ENCODE measurements around the gene APPL2. TPM values are rescaled to one million over a fixed set of nuclear protein-coding genes. Genes with fewer than 3 reads are reported as not detected.

Gene APPL2
- total RNA-seq, 4 donors from 2014 or later: 12.8 to 24.3 (median 19.8) TPM

- Histone ChIP-seq H3K4me3 (no peak overlapping the region), H3K27ac (no peak overlapping the region), H3K27me3 (no peaks in the 10 kb centered on the region), H3K36me3 (peaks cover 3 to 79% of the 10 kb centered on the region in 2 donors), H3K9me3 (no peaks in the 10 kb centered on the region), H3K4me1 (no peaks in the 10 kb centered on the region)
- ATAC-seq (no peak), DNase-seq (no peak)
- intact Hi-C loops (cut with DNase I; ENCODE audit: low total_unique reads): loop anchor here (5.0 kb wide), 1 partner anchor 40 kb away; no protein-coding TSS in a partner anchor
- in situ Hi-C loops (cut with MboI; ENCODE audit: low sequenced_read_pairs in 4 of 4): no loop called here
- TF ChIP-seq CTCF (IDR thresholded peaks at IDR 0.05 in 4 of 5, conservative IDR thresholded peaks at IDR 0.05 in 1 of 5) (no peak), POLR2A (IDR thresholded peaks at IDR 0.05) (no peak)
Measured at GRCh38 chr12:105157606-105158005, 78.4 kb downstream of the APPL2 start.

GRCh38 chr12:105156260-105156659, 79.7 kb downstream of the APPL2 start:
- no peak overlapping the region for H3K4me3 ChIP-seq
- no peak for DNase-seq
- H3K27me3 ChIP-seq: no peaks in the 10 kb centered on the region
- in situ Hi-C loops (cut with MboI; ENCODE audit: low sequenced_read_pairs in 4 of 4) (no loop called here), intact Hi-C loops (cut with DNase I; ENCODE audit: low total_unique reads) (loop anchor here (5.0 kb wide), 1 partner anchor 39 kb away; no protein-coding TSS in a partner anchor)
- H3K4me1 ChIP-seq: no peaks in the 10 kb centered on the region
- H3K9me3 ChIP-seq: no peaks in the 10 kb centered on the region
- H3K36me3 ChIP-seq: peaks cover 1 to 75% of the 10 kb centered on the region in 2 donors
- no peak overlapping the region for H3K27ac ChIP-seq
- TF ChIP-seq CTCF (IDR thresholded peaks at IDR 0.05 in 4 of 5, conservative IDR thresholded peaks at IDR 0.05 in 1 of 5): no peak
- TF ChIP-seq POLR2A (IDR thresholded peaks at IDR 0.05): no peak
- no peak for ATAC-seq

GRCh38 chr12:105142259-105142658, 93.7 kb downstream of the APPL2 start:
- H3K27me3 ChIP-seq: no peaks in the 10 kb centered on the region
- no peak overlapping the region for H3K27ac ChIP-seq
- ATAC-seq (no peak), DNase-seq (no peak)
- intact Hi-C loops (cut with DNase I; ENCODE audit: low total_unique reads): no loop called here
- peaks cover 0 to 76% of the 10 kb centered on the region in 2 donors for H3K36me3 ChIP-seq
- no peaks in the 10 kb centered on the region for H3K9me3 ChIP-seq
- TF ChIP-seq CTCF (IDR thresholded peaks at IDR 0.05 in 4 of 5, conservative IDR thresholded peaks at IDR 0.05 in 1 of 5) (no peak), POLR2A (IDR thresholded peaks at IDR 0.05) (no peak)
- H3K4me3 ChIP-seq: no peak overlapping the region
- in situ Hi-C loops (cut with MboI; ENCODE audit: low sequenced_read_pairs in 4 of 4): no loop called here
- no peaks in the 10 kb centered on the region for H3K4me1 ChIP-seq

GRCh38 chr12:105141320-105141922, 94.6 kb downstream of the APPL2 start:
- H3K27me3 ChIP-seq: no peaks in the 10 kb centered on the region
- peaks cover 0 to 69% of the 10 kb centered on the region in 2 donors for H3K36me3 ChIP-seq
- intact Hi-C loops (cut with DNase I; ENCODE audit: low total_unique reads) (no loop called here), in situ Hi-C loops (cut with MboI; ENCODE audit: low sequenced_read_pairs in 4 of 4) (no loop called here)
- DNase-seq: no peak
- no peak overlapping the region for H3K4me3 ChIP-seq
- H3K4me1 ChIP-seq: no peaks in the 10 kb centered on the region
- no peak overlapping the region for H3K27ac ChIP-seq
- no peak for ATAC-seq
- TF ChIP-seq CTCF (IDR thresholded peaks at IDR 0.05 in 4 of 5, conservative IDR thresholded peaks at IDR 0.05 in 1 of 5) (no peak), POLR2A (IDR thresholded peaks at IDR 0.05) (no peak)
- H3K9me3 ChIP-seq: no peaks in the 10 kb centered on the region

- no peak for DNase-seq
- peaks cover 0 to 64% of the 10 kb centered on the region in 2 donors for H3K36me3 ChIP-seq
Measured at GRCh38 chr12:105138248-105138647, 97.7 kb downstream of the APPL2 start.

More at GRCh38 chr12:105138248-105138647, 97.7 kb downstream of the APPL2 start:
- Histone ChIP-seq H3K9me3 (no peaks in the 10 kb centered on the region), H3K4me3 (no peak overlapping the region), H3K27ac (no peak overlapping the region), H3K27me3 (no peaks in the 10 kb centered on the region), H3K4me1 (no peaks in the 10 kb centered on the region)
- no peak for TF ChIP-seq POLR2A (IDR thresholded peaks at IDR 0.05)
- no peak for TF ChIP-seq CTCF (IDR thresholded peaks at IDR 0.05 in 4 of 5, conservative IDR thresholded peaks at IDR 0.05 in 1 of 5)
- intact Hi-C loops (cut with DNase I; ENCODE audit: low total_unique reads) (no loop called here), in situ Hi-C loops (cut with MboI; ENCODE audit: low sequenced_read_pairs in 4 of 4) (no loop called here)
- ATAC-seq: no peak
